GM19463 (cell line): ENCODE measurements around the gene ANTXRL.
"Not testable (repeated sequence)": the region's sequence is repeated elsewhere in the genome, so short reads cannot be mapped to it uniquely, and the experiment has no call there.

Experiments used
- ATAC-seq: cut with Tn5 transposase; IDR thresholded peaks from one replicate; pipeline ENCODE4 v1.9.1; 2021; ENCODE audit warnings: mild to moderate bottlenecking, moderate library complexity; ENCODE audit not compliant: unreplicated experiment

The ANTXRL gene

DNA sequence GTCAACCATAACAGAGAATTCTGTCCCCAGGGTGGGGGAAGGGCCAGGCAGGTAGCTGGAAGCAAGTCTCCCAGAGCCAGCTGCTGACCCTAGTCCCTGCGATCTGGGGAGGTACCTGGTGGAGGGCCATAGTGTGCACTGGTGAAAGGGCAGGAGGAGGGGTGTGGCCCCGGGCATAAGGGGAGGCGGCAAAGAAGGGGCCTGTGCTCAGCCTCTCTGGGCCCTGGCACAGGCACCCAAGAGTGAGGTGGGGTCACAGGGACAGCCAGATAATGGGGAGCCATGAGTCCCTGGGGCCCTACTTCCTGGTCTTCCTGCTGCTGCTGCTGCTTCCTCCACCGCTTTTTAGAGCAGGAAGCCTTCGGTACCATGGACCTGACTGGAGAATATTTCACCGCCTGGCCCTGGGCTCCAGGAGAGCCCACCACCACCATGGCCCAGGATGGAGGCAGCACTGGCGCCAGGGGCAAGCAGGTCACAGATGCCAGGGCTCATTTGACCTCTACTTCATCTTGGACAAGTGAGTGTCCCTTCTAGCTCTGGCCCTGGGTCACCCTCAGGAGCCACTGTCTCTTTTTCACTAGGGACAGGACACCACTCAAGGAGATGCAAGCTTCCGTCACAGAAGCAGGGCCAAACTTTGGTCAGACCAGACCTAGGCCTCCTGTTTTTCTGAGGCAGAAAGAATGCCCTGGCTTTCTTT lies at the start of gene ANTXRL:
Gene ANTXRL (plus strand): TSS at position 7 of the 703 bp plus-strand sequence. CDS start 266 bp downstream, at position 273.
- no peak for ATAC-seq

DNA sequence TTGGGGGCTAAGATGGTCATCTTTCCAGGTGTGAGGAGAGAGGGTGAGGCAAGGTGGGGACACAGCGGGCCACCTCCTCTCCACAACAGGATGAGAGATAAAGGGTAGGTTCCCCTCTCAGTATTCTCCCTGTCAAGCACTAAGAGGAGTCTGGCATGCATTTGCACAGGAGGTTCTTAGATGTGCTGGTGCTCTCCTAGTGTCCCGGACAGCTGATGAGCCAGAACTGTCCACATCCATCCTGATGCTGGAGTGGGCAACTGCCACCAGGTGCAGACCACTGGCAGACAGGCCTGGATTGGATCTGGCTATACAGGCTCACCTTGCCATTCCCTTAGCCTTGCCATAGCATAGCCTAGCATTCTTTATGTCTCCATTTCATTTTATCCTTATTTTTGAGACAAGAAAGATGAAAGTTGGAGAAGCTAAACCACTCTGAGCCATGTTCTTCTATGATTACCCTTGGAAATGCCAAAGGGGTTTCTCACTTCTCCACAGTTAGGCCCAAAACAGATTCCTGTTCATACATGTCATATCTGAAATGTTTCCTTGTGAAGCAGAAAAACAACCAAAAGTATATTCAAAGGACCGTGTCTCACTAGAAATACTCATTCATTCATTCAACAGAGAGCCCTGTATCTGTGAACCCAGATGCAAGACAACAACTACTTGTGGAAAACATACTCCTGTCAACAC lies 48.8 kb upstream of the ANTXRL start:
- no peak for ATAC-seq

DNA sequence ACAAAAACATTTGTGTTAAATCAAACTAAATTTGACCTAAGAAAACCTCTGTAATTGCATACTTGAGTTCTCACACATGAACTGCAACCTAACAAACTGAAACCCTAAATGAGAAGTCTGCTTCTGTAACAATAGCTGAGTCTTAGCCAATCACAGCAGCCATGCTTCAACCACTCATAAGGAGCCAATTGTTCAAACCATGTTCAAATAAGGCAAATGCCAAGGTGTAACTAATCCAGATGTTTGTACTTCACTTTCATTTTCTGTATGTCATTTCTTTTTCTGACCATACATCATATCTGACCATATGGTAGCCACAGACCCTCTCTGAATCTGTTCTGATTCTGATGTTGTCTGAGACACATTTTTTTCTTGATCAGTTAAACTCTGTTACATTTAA lies 47.5 kb upstream of the ANTXRL start:
- no peak for ATAC-seq

DNA sequence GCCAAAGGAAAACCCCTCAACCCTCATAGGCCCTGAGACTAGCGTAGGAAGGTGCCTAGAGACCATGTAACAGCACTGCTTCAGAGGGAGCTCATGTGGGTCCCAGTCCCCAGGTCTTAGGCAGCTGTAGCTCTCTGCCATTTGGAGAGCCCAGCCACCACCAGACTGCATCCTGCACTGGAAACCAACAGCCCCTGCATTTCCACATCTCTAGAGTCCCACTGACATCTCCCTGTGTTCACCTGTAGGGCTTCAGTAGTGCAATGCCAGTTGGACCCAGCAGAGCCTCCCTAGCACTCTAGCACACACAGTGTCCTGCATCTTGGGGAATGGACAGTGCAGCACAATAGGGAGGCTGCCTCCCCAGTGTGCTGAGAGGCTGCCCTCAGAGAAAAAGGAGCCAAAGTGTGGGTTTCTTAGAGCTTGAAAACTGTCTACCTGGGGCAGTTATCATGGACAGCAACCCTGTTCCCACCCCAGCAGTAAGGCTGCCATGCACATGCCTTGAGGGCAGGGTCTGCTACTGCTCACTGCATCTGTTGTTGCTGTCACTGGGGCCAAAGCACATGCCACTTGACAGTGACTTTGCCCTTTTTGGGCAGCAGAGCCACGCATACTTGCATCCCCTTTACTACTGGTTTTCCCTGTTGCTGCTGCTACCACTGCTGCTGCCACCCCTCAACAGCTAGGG lies 46.7 kb upstream of the ANTXRL start:
- no peak for ATAC-seq

DNA sequence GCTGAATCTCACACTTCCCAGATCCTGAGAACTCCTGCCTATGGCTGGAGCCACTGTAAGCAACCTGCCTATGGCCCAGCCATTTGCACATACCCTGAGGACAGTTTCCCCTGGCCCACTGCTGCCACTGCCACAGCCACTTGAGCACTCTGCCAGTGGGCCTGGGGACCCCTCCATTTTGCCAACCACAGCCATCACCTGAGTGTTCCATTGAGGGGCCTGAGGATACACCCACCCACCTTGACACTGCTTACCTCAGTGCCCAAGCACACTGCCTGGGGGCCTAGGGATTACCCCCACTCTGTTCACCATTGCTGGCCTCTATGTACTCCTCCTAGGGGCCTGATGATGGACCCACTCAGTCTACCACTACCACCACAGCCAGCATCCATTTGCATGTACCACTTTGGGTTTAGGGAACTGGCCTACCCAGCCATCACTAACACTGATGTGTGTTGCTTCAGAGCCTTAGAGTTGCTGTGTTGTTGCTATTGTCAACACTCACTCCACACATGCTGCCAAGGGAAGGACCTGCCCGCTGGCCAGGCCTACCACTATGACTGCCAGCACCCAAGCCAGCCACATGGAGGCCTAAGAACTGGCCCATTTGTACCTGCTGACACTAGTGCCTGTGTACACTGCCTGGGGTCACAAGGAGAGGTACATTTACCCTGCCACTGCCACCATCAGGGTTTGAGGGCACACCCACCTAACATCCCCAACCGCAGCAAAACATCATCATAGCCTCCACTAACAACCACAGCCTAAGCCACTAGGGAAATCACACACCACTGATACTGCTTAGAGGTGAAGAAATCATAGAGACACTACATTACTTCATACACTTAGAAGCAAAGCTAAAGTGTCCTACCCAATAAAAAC lies 45.9 kb upstream of the ANTXRL start:
- no peak for ATAC-seq

DNA sequence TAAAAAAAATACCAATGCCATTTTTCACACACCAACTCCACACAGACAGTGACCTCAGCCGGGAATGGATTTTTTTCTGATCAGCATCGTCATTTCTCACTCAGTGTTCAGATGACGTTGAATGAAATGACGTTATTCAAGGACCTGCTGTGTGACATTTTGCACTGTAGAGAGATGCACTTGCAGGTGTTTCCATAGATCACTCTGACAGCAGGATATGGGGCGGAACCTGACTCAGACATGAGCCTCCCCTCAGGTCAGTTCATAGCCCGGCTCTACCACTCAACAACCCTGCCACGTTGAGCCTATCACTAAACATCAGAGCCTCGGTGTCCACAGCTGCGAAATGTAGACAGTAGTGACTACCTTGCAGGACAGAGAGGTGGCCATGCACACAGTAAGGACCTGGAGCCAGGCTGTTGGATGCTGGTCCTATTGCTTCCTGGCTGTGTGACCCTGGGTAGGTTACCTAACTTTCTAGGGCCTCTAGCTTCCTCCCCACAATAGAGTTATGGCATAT lies 41.4 kb upstream of the ANTXRL start:
- ATAC-seq, result no peak

DNA sequence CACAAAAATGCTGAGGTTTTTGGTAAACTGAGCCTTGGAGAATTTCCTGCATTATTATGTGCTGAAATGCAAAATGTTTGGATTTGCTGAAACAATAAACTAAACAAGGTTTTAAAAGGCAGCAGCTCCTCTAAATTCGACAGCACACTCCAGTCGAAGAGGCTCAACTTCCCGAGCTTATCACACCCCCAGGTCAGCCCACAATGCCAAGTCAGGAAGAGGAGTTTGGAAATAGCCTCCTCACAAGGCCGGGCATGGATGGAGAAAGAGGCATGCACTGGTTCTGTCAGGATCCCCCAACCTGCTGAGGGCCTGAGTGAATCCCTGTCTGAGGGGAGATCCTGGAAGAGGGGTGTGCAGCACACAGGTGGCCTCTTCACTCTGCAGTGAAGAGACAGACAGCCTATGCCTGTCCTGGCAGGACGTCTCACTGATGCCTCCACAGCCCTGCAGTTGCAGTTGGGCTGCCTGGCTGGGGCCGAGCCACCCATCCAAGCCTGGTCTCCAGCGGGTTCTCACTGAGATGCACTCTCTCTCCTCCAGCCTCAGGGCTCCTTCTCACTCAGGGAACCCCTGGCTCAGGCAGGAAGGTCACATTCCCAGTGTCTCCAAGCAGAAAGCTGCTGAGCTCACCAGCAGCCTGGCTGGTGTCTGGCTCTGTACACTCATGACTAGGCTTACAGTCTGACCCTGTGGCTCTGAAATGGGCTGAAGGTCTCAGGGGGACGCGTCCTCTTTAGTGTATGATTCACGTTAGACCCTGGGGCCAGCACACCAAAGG lies 40.2 kb upstream of the ANTXRL start:
- ATAC-seq, result not testable (repeated sequence)

DNA sequence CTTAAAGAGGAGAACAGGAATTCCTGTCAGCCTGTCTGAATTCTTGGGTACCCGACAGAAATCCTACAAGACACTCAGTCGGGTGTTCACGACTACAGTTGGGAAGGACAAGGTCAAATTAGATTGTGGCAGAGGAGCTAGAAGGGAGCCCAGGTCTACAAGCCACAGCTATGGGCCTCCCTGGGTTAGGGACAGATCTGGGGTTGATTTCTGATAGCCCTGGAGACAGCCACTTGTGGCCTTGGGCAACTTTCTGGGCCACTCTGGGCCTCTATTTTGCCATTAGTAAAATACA lies 39.7 kb upstream of the ANTXRL start:
- ATAC-seq, result no peak

DNA sequence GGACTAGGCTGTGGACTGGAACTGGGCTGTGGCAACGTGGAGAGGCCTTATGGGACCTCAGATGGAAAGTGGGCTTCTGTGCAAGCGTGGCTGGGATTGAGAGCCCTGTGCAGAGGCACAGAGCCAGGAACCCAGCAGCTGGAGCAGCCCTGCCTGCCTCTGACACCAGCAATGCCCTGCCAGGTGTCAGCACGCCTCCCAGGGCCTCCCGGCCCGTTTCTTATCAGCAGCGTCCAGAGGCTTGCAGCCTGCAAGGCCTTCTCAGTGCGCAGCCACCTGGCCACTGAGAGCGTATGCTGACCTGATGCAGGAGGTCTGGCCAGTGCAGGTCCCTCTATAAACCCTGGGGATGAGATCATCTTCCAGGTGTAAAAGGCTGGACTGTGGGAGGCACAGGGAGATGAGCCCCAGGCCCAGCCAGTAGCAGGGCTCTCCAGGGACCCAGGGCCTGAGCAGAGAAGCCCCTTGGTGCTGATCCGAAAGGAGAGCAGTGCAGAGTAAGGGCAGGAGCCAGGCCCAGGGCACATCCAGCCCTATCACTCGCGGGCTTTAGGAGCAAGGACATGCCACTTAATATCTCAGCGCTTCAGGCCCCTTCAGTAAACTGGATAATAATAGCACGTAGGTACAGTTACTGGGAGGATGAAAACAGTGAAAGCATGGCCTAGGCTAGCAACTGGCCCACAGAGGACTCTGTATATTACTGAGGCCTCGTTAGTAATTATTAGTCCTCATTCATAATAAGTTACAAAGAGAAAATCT lies 38.8 kb upstream of the ANTXRL start:
- no peak for ATAC-seq

DNA sequence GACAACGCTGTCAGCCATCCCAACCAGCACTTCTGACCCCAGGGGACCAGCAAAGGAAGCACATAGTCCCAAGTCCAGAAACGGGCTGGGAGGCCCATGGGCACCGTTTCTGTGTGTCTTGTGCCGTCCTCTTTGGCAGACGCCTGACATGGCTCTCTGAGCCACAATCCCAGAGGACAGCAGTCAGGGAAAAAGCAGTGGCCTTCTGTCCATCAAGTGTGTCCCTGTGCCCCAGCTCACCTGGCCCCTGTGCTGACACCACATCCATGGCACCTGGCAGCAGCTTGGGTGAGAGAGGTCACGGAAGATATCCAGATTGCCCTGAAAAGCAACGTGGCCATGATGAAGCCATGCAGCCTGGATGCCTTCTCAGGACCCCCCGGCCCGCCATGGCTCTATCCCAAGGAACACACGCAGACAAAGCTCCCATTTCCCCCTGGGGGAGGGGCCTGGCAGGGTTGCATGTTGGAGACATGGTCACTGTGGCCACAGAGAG lies 38.1 kb upstream of the ANTXRL start:
- no peak for ATAC-seq

DNA sequence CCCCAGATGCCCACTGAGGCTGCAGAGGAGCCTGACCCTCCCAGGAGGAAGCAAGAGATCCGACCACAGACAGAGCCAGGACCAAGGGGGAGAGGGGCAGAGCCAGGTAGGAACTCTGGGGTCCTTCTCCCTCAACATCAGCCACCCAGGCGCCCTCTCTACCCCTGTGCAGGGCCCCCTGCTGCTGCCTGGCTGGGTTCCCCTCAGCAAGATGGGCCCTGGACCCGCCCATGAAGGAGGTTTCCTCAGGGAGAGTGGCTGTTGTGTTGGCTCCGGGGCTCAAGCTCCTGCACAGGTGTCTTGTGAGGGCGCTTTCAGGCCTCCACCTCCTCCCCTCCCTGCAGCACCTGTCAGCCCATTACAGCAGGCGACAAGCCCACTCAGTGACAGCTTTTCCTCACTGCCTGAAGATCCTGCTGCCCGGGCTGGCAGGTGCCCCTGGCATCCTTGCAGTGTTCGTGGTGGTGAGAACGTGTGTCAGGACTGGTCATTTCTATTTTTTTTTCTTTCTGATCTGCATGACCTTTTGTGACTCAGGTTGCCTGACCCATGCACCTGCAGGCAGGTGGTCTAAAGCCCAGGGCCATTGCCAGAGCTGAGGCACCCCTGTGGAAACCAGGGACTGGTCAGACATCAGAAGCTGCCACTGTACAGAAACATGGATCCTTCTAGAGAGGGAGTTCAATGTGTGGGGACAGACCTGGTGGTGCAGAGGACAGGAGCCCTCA lies 37.0 kb upstream of the ANTXRL start:
- not testable (repeated sequence) for ATAC-seq

DNA sequence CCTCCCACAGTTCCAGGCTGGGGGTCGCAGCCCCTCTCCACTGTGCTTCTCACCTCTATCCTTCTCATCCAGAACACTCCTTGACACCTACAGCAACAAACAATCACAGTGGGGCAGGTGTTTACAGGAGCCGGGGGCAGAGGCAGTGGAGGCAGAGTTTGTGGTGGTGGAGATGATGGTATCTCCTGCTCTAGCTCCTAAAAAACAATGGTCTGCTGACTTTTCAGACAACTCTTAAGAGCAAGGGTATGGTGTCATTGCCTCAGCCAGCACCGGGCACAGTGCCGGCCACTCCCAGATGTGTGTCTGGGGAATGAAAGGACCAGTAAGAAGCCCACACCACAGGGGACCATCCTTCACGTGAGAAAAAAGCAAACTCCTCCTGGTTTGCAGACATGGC lies 36.3 kb upstream of the ANTXRL start:
- ATAC-seq, result no peak

DNA sequence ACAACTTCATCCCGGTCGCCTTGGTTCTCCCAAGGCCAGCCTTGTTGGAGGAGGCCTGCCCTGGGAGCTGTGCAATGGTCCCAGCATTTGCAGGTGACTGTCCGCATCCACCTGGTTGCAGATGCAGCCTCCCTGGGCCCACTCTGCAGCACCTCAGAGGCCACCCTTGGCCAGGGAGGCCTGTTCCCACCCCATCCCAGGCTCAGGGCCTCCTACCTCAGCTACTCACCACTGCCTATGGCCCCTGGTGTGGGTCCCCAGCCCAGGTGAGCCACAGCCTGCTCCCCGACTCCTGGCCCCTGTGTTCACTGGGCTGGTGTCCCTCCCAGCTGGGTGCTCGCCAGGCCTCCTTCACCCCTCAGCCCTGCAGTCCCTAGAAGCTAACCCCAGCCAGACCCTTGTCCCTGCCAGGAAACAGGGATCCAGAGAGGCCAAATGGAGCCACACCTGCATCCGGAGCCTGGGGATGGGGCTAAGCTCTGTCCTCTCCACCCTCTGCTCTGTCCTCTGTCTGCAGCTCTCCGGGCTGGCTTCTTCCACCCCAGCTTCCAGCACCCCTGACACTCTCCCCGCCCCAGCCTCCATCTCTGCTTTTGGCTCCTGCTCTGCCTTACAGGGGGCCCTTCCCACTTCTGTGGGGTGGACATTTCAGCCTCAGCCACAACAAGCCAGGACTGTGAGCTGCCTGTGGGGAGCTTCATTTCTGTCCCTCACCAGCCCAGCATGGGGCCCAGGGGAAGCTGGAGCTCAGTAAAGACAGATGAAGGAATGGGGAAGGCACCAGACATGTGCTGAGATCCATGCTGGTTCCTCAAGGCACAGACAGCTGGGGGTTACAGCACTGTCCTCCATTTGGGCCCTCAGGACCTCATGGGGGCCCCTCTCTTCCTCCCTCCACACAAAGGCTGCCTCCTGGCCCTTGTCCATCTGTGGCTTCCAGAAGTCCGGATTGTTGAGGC lies 35.6 kb upstream of the ANTXRL start:
- no peak for ATAC-seq

DNA sequence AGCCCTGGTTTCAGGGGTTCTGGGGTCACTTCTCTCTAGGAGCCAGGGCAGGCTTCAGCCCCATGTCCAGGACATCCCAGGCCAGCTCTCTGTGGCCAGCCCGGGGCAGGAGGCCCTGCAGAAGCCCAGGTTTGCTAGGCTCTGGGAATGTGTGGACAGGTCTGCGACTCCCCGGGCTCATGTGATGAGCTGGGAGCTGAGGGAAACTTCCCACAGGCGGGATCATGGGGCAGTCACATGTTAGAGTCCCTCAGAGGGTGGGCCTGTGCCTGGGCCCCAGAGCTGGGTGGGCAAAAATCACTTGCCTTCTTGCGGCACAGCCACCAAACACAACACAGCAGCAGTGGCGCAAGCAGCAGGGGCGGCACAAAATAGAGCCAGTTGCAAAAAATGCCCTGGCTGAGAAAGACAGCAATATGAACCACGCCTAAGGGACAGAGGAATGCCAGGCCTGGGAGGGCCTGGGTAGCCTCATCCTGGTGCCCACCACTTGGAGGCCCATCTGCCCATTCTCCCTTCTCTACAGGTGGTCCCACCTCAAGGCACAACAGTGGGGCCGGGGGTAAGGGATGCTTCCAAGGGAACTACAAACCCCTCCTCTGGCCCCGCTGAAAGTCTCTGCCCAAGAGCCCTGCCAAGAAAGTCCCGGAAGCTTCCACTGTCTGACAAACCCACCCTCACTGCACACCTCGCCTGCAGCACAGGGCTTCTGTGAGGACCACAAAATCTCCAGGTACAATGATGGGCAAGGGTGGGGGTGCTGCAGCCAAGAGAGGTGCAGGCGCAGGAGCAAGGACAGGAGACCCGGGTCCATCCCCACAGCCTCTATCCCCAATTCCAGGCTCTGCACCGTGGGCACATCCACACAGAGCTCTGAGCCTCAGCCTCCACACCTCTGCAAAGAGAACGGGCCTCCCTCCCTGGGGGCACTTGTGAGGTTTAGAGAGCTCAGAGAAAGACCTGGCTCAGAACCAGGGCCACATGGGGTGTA lies 34.6 kb upstream of the ANTXRL start:
- ATAC-seq, result no peak

DNA sequence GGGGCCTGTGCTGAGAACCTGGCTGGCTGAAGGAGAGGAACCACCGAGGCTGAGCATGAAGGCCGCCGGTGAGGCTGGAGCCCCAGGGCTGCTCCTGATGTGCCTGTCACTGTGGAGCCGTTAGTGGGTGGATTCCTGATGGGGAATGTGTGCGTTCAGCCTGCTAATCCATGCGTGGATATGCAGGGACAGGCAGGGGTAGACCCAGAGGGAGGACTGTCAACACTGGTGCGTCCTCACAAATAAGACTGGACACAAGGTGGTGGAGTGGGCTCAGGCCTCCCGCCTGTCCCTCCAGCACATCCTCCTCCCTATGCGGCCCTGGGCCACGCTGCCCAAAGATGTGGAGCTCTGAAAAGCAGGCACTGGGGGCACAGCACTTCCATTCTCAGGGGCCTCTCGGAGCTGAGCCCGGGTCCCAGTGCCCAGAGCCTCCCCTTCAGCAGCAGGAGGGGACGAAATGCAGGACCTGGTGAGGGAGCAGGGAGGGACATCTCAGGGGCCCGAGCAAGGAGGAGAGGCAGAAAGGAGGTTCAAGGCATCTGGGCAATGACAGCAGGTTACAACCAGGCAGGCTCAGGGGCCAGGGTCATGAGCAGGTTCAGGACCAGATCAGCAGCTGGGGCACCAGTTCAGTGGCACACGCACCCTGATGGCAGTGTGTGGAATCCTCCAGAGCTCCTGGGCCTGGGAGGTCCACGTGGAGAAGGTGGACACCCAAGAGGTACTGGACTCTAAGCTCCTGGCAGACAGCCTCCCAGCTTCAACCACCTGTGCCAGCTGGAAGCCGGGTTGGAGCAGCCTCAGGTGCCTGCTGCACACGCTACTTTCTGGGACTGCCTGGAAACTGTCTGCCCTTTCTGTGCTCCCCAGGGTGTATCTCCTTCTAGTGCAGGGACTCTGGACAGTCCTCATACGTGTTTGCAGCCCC lies 33.5 kb upstream of the ANTXRL start:
- ATAC-seq, result no peak
